Heart left ventricle (tissue), 16 donors: ENCODE measurements around the gene ARMC5. TPM values are rescaled to one million over a fixed set of nuclear protein-coding genes. Genes with fewer than 3 reads are reported as not detected.

Experiments used
- ATAC-seq, 4 donors: fragments of 200-7000 bp; cut with Tn5 transposase; one replicate each; pipeline ENCODE4 v1.9.1; 2020 to 2022; ENCODE audit warnings: moderate library complexity in 4 of 4, mild to moderate bottlenecking in 3 of 4, moderate number of reproducible peaks in 1 of 4
- DNase-seq, 5 donors: peaks; one replicate each; pipeline ENCODE4 v3.0.0-alpha.2; 2020
- H3K27ac ChIP-seq, 12 donors: fragments of 200-600 bp; sonication (generic) in 4 of 12; one replicate each; pipeline versions ENCODE4 v1.5.0 to v1.8.0; 2016 to 2022; ENCODE audit warnings: mild to moderate bottlenecking in 2 of 12
- H3K27me3 ChIP-seq, 9 donors: fragments of 200-600 bp; sonication (generic) in 2 of 9; one replicate each; pipeline versions ENCODE4 v1.5.1 to v1.8.0; 2016 to 2022; ENCODE audit warnings: mild to moderate bottlenecking in 3 of 9
- H3K36me3 ChIP-seq, 9 donors: fragments of 200-600 bp; sonication (generic) in 2 of 9; one replicate each; pipeline versions ENCODE4 v1.5.0 to v1.8.0; 2018 to 2022; ENCODE audit warnings: mild to moderate bottlenecking in 2 of 9
- H3K4me1 ChIP-seq, 12 donors: fragments of 200-600 bp; sonication (generic) in 4 of 12; one replicate each; pipeline versions ENCODE4 v1.5.0 to v1.8.0; 2016 to 2022; ENCODE audit warnings: mild to moderate bottlenecking in 3 of 12
- H3K4me3 ChIP-seq, 12 donors: fragments of 200-600 bp; sonication (generic) in 4 of 12; one replicate each; pipeline versions ENCODE4 v1.5.0 to v1.8.0; 2017 to 2022; ENCODE audit warnings: mild to moderate bottlenecking in 9 of 12, moderate library complexity in 4 of 12
- H3K9me3 ChIP-seq, 12 donors: fragments of 200-600 bp; sonication (generic) in 4 of 12; one replicate each; pipeline versions ENCODE4 v1.5.0 to v1.8.0; 2016 to 2022; ENCODE audit warnings: mild to moderate bottlenecking in 1 of 12
- POLR2A ChIP-seq, 2 donors: fragments of 450-650 bp; IDR thresholded peaks; one replicate each; pipeline ENCODE4 v1.6.1; 2017; ENCODE audit warnings: antibody characterized with exemption in 2 of 2, mild to moderate bottlenecking in 2 of 2, moderate library complexity in 2 of 2
- WGBS, 4 donors: extraction: QIAGEN DNeasy Blood & Tissue Kit in 2 of 4; methylation state at CpG; one replicate each; pipeline versions ENCODE4 v1.1.5 to v1.1.7; 2013 to 2018; 5-methylcytosine and 5-hydroxymethylcytosine counted together
- intact Hi-C, 10 donors: fragments of 100-400 bp; cut with DNase I; formaldehyde crosslinking; loops; one replicate each; pipeline versions ENCODE4 v1.11.1 to v1.14.2; 2022
- polyA plus RNA-seq, 2 donors: library from polyadenylated mRNA; stranded (reverse); fragments of 200-250 nt; gene quantifications; one replicate each; pipeline ENCODE4 v1.2.3, GENCODE V29; 2013
- total RNA-seq, 9 donors: library from RNA; depleted of rRNA in 2 of 9; stranded (reverse); fragments of >200 nt in 2 of 9; fragmentation: NEBNext Ultra II Directional in 3 of 9; extraction: Animal tissue kit (Norgen Biotek cat#: 25700) in 3 of 9; gene quantifications; one replicate each; pipeline versions ENCODE4 v1.1.0 to v1.2.4, GENCODE V29; 2016 to 2023
- TF ChIP-seq, protein P1 (sequence below), 12 donors: fragments of 200-600 bp; sonication (generic) in 4 of 12; IDR thresholded peaks; one replicate each; pipeline versions ENCODE4 v1.5.0 to v1.8.0; 2018 to 2022; ENCODE audit warnings: antibody characterized with exemption in 12 of 12, mild to moderate bottlenecking in 5 of 12
- donor health status: ischemic (EF 13 %, LVEDD 7.1; RV severe dilation, severe dysfunction).
- donor health status: healthy with polysubstance abuse.
- donor health status: DM: no; HTN: yes; CAD: no.
- donor health status: DM: no; HTN: no; CAD: no.
- donor health status: ischemic (EF 25% LVEDD 6.9; RV normal size, moderate dysfunction).
- donor health status: ischemic (EF 25% LVEDD 5.7; RV mildly dilated, moderate dysfunction).
- donor health status: healthy.
- donor health status: DM: yes; HTN: yes; CAD: no.
- donor health status: ischemic (EF 35%, LVEDD 5.7; RV mildly dilated, moderate dysfunction).
- donor health status: nonischemic (EF 11% LVEDD 7.7; RV severe dilation, severe dysfunction).
- donor health status: DM: yes; HTN: yes; CAD: no.
- donor health status: PGD.
- donor health status: ischemic (EF 29% LVEDD 5.4; RV normal size, mild dysfunction).
- donor health status: nonischemic (EF 23%, LVEDD 6.1; RV moderate dilation, normal function).

Gene ARMC5
- total and polyA plus RNA-seq, 11 donors: 4.1 to 9.2 (median 6.6) TPM

DNA sequence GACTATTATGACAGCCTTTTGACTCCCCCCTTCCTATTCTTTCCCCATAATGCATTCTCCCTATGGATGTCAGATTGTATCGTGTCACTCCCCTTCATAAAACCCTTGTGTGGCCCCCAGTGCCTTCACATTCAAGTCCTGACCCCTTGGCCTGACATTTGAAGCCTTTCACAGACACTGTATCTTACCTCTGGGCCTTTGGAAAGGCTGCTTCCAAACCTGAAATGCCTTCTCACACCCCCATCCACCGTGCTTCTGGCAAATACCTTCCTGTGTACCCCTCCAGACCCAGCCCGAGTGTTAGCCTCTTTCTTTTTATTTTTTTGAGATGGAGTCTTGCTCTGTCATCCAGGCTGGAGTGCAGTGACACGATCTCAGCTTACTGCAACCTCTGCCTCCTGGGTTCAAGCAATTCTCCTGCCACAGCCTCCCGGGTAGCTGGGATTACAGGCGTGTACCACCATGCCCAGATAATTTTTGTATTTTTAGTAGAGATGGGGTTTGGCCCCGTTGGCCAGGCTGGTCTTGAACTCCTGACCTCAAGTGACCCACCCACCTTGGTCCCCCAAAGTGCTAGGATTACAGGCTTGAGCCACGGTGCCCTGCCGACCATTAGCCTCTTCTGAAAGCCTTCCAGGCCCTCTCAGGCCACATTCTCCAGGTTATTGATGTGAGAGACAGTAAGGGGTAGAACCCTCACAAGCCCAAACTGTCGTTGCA, 2.1 kb downstream of the ARMC5 start:
- Histone ChIP-seq H3K27ac (no peak overlapping the region), H3K36me3 (peaks cover 0 to 46% (median 40%) of the 10 kb centered on the region in 9 donors), H3K27me3 (no peaks in the 10 kb centered on the region), H3K4me1 (peaks cover 0 to 41% (median 29%) of the 10 kb centered on the region in 12 donors), H3K9me3 (no peaks in the 10 kb centered on the region), H3K4me3 (no peak overlapping the region)
- 88 to 94% (median 91%) methylated on average over 10 of the region's 10 CpGs for WGBS, 4 donors
- TF ChIP-seq POLR2A (IDR thresholded peaks at IDR 0.05): no peak
- TF ChIP-seq, protein P1, sequence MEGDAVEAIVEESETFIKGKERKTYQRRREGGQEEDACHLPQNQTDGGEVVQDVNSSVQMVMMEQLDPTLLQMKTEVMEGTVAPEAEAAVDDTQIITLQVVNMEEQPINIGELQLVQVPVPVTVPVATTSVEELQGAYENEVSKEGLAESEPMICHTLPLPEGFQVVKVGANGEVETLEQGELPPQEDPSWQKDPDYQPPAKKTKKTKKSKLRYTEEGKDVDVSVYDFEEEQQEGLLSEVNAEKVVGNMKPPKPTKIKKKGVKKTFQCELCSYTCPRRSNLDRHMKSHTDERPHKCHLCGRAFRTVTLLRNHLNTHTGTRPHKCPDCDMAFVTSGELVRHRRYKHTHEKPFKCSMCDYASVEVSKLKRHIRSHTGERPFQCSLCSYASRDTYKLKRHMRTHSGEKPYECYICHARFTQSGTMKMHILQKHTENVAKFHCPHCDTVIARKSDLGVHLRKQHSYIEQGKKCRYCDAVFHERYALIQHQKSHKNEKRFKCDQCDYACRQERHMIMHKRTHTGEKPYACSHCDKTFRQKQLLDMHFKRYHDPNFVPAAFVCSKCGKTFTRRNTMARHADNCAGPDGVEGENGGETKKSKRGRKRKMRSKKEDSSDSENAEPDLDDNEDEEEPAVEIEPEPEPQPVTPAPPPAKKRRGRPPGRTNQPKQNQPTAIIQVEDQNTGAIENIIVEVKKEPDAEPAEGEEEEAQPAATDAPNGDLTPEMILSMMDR (IDR thresholded peaks at IDR 0.05): no peak
- no peak for DNase-seq
- ATAC-seq: no peak
- intact Hi-C loops: loop anchor here in 2 of 10 donors (5.0 to 10.0 kb wide), 2 partner anchors 41 to 253 kb away; a partner anchor contains a TSS

DNA sequence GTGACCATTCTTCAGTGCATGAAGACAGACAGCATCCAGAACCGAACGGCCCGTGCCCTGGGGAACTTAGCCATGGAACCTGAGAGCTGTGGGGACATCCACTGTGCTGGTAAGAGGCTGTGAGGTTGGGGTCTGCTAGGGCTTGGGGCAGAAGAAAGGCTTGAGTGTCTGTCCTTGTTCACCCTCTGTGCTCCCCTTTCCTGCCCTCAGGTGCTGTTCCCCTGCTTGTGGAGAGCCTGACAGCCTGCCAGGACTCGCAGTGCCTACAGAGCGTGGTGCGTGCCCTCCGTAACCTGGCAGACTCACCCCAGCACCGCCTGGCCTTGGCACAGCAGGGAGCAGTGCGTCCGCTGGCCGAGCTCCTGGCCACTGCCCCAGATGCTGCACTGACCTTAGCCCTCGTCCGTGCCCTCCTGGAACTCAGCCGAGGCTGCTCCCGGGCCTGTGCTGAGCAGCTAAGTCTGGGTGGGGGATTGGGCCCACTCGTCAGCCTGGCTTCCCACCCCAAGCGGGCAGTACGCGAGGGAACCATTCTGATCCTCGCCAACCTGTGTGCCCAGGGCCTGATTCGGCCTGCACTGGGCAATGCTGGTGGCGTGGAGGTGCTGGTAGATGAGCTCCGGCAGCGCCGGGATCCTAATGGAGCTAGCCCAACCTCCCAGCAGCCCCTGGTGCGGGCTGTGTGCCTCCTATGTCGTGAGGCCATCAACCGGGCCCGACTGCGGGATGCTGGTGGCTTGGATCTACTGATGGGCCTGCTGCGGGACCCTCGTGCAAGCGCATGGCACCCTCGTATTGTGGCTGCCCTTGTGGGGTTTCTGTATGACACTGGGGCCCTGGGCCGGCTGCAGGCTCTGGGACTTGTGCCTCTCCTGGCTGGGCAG, 2.9 kb downstream of the ARMC5 start:
- Histone ChIP-seq H3K9me3 (no peaks in the 10 kb centered on the region), H3K27me3 (no peaks in the 10 kb centered on the region), H3K36me3 (peaks cover 0 to 54% (median 47%) of the 10 kb centered on the region in 9 donors), H3K4me3 (no peak overlapping the region), H3K4me1 (peaks cover 0 to 33% (median 21%) of the 10 kb centered on the region in 12 donors), H3K27ac (no peak overlapping the region)
- intact Hi-C loops: loop anchor here in 2 of 10 donors (5.0 to 10.0 kb wide), 2 partner anchors 40 to 253 kb away; a partner anchor contains a TSS
- 93 to 95% (median 95%) methylated on average over 14 to 35 of the region's 35 CpGs for WGBS, 4 donors
- ATAC-seq (no peak), DNase-seq (no peak)
- TF ChIP-seq POLR2A (IDR thresholded peaks at IDR 0.05): no peak
- TF ChIP-seq, protein P1 (IDR thresholded peaks at IDR 0.05): no peak

DNA sequence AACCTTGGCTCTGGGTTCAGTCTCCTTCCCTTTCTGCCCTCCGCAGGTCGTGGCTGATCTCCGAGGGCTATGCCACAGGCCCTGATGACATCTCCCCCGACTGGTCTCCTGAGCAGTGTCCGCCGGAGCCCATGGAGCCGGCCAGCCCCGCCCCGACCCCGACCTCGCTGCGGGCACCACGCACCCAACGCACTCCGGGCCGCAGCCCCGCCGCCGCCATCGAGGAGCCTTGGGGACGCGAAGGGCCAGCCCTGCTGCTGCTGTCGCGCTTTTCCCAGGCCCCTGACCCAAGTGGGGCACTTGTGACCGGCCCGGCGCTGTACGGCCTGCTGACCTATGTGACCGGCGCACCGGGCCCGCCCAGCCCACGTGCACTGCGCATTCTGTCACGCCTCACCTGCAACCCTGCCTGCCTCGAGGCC, 5.1 kb downstream of the ARMC5 start:
- H3K27ac ChIP-seq: no peak overlapping the region
- intact Hi-C loops: loop anchor here in 2 of 10 donors (5.0 to 10.0 kb wide), 2 partner anchors 38 to 250 kb away; a partner anchor contains a TSS
- no peaks in the 10 kb centered on the region for H3K9me3 ChIP-seq
- H3K4me1 ChIP-seq: peaks cover 0 to 13% (median 9%) of the 10 kb centered on the region in 12 donors
- ATAC-seq (no peak), DNase-seq (no peak)
- no peak for TF ChIP-seq POLR2A (IDR thresholded peaks at IDR 0.05)
- TF ChIP-seq, protein P1 (IDR thresholded peaks at IDR 0.05): no peak
- H3K27me3 ChIP-seq: no peaks in the 10 kb centered on the region
- peaks cover 0 to 55% (median 47%) of the 10 kb centered on the region in 9 donors for H3K36me3 ChIP-seq
- no peak overlapping the region for H3K4me3 ChIP-seq
- 95 to 97% (median 96%) methylated on average over 21 to 36 of the region's 36 CpGs for WGBS, 4 donors
